MM.1S (cell line): ENCODE results near the gene MINDY3.
"Not testable (repeated sequence)": the region's sequence is repeated elsewhere in the genome, so short reads cannot be mapped to it uniquely, and the experiment has no call there.

Experiments
- DNase-seq: peaks from one replicate; pipeline ENCODE4 v3.0.0-alpha.2; 2015
- H2AFZ ChIP-seq: fragments of 300-600 bp; sonication (generic); 2 replicates; pipeline ENCODE4 v1.6.0; 2016; ENCODE audit warnings: antibody characterized with exemption, low read length
- H3F3A ChIP-seq: fragments of 300-600 bp; sonication (generic); 2 replicates; pipeline ENCODE4 v1.6.1; 2016; ENCODE audit warnings: mild to moderate bottlenecking, antibody characterized with exemption, low read length, moderate library complexity, mixed read lengths; ENCODE audit not compliant: insufficient read depth
- H3K27ac ChIP-seq: fragments of 300-600 bp; sonication (generic); 2 replicates; pipeline ENCODE4 v1.5.1; 2016; ENCODE audit warnings: mild to moderate bottlenecking, low read length
- H3K27me3 ChIP-seq: fragments of 300-600 bp; sonication (generic); replicated peaks from 2 replicates; pipeline ENCODE4 v1.6.0; 2016; ENCODE audit warnings: low read length; ENCODE audit not compliant: insufficient read depth
- H3K36me3 ChIP-seq: fragments of 300-600 bp; sonication (generic); replicated peaks from 2 replicates; pipeline ENCODE4 v1.6.1; 2016; ENCODE audit warnings: mild to moderate bottlenecking, low read length, mixed read lengths; ENCODE audit not compliant: insufficient read depth
- H3K4me1 ChIP-seq: fragments of 300-600 bp; sonication (generic); 2 replicates; pipeline ENCODE4 v1.6.1; 2016; ENCODE audit warnings: low read length, mixed read lengths
- H3K4me2 ChIP-seq: fragments of 300-600 bp; sonication (generic); 2 replicates; pipeline ENCODE4 v1.6.0; 2016; ENCODE audit warnings: low read depth, low read length
- H3K4me3 ChIP-seq: fragments of 300-600 bp; sonication (generic); 2 replicates; pipeline ENCODE4 v1.5.1; 2016; ENCODE audit warnings: low read length, mixed read lengths
- H3K79me2 ChIP-seq: fragments of 300-600 bp; sonication (generic); 2 replicates; pipeline ENCODE4 v1.6.1; 2016; ENCODE audit warnings: mixed run types, low read length, mixed read lengths
- H3K9ac ChIP-seq: fragments of 300-600 bp; sonication (generic); 2 replicates; pipeline ENCODE4 v1.6.1; 2016; ENCODE audit warnings: low read length, mixed read lengths
- H3K9me2 ChIP-seq: fragments of 300-600 bp; sonication (generic); replicated peaks from 2 replicates; pipeline ENCODE4 v1.6.1; 2016; ENCODE audit warnings: mild to moderate bottlenecking, low read length, mixed read lengths; ENCODE audit not compliant: insufficient read depth
- H3K9me3 ChIP-seq: fragments of 300-600 bp; sonication (generic); replicated peaks from 2 replicates; pipeline ENCODE4 v1.6.1; 2016; ENCODE audit warnings: mild to moderate bottlenecking, low read length, mixed read lengths; ENCODE audit not compliant: insufficient read depth
- H4K20me1 ChIP-seq: fragments of 300-600 bp; sonication (generic); 2 replicates; pipeline ENCODE4 v1.6.1; 2016; ENCODE audit warnings: mild to moderate bottlenecking, low read length, moderate library complexity, mixed read lengths; ENCODE audit not compliant: insufficient read depth
- EZH2 ChIP-seq: fragments of 300-600 bp; sonication (generic); optimal IDR thresholded peaks from 2 replicates; pipeline ENCODE3; 2017; ENCODE audit warnings: low read depth, mild to moderate bottlenecking, antibody characterized with exemption, low read length, mixed read lengths
- EZH2phosphoT487 ChIP-seq: fragments of 300-600 bp; sonication (generic); IDR thresholded peaks from 2 replicates; pipeline ENCODE4 v1.6.1; 2018; ENCODE audit warnings: antibody characterized with exemption, low read length
- TF ChIP-seq, protein P1 (sequence below): fragments of 300-600 bp; sonication (generic); IDR thresholded peaks from 2 replicates; pipeline ENCODE4 v1.5.1; 2016; ENCODE audit warnings: antibody characterized with exemption, low read length, mixed read lengths

The MINDY3 gene

DNA sequence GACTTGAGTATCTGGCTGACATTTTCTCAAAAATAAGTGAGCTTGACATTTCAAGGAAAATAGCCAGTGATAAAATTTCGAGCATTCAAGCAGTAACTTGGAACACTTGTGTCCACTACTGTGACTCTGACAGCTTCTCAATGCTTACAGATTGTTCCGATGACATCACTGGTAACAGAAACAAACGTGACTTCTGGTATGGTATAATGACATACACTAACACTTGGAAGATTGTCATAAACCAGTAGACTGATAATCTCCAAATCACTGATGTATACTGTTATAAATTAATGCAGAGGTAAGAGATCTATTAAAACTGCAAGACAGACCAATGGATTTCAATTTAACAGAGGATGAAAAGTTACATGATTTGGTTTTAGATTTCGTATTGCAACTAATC lies 6.5 kb downstream of the MINDY3 start:
- H3K79me2 ChIP-seq = peaks cover 89% of the 10 kb centered on the region
- H3K9me3 ChIP-seq = no peaks in the 10 kb centered on the region
- H2AFZ ChIP-seq = no peak overlapping the region
- no peaks in the 10 kb centered on the region for H3K27me3 ChIP-seq
- DNase-seq = no peak
- H3K4me3 ChIP-seq = no peak overlapping the region
- H3K9me2 ChIP-seq = no peaks in the 10 kb centered on the region
- H3K27ac ChIP-seq = no peak overlapping the region
- TF ChIP-seq EZH2 (no peak), EZH2phosphoT487 (no peak)
- TF ChIP-seq, protein P1, sequence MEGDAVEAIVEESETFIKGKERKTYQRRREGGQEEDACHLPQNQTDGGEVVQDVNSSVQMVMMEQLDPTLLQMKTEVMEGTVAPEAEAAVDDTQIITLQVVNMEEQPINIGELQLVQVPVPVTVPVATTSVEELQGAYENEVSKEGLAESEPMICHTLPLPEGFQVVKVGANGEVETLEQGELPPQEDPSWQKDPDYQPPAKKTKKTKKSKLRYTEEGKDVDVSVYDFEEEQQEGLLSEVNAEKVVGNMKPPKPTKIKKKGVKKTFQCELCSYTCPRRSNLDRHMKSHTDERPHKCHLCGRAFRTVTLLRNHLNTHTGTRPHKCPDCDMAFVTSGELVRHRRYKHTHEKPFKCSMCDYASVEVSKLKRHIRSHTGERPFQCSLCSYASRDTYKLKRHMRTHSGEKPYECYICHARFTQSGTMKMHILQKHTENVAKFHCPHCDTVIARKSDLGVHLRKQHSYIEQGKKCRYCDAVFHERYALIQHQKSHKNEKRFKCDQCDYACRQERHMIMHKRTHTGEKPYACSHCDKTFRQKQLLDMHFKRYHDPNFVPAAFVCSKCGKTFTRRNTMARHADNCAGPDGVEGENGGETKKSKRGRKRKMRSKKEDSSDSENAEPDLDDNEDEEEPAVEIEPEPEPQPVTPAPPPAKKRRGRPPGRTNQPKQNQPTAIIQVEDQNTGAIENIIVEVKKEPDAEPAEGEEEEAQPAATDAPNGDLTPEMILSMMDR = no peak
- H3K36me3 ChIP-seq = no peaks in the 10 kb centered on the region
- H4K20me1 ChIP-seq = no peaks in the 10 kb centered on the region
- no peak overlapping the region for H3K9ac ChIP-seq
- peaks cover 11% of the 10 kb centered on the region for H3K4me1 ChIP-seq
- no peak overlapping the region for H3K4me2 ChIP-seq
- H3F3A ChIP-seq = no peaks in the 10 kb centered on the region

DNA sequence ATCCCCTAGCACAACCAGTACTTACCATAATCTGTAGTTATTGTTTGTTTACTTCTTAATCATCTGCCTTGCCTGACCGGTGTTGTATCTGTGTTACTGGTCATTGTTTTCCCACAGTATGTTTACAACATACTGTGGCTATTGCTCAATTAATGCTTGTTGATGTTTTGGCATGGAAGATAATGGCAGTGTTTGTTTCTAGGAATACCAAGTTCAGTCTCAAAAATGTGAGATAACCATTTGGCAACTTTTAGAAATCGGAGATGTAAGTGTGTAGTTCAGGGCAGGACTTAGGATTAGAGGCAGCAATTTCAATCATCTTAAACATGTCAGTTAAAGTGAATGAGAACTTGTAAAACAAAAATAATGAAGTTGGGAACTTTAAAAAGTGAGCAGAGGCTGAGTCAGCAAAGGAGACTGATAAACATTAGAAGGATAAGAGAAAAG lies 8.2 kb downstream of the MINDY3 start:
- no peak for DNase-seq
- no peak overlapping the region for H2AFZ ChIP-seq
- H3K27ac ChIP-seq = no peak overlapping the region
- H3K9ac ChIP-seq = no peak overlapping the region
- no peaks in the 10 kb centered on the region for H3K36me3 ChIP-seq
- H3K79me2 ChIP-seq = peaks cover 85% of the 10 kb centered on the region
- no peak overlapping the region for H3K4me3 ChIP-seq
- no peaks in the 10 kb centered on the region for H4K20me1 ChIP-seq
- no peaks in the 10 kb centered on the region for H3K9me2 ChIP-seq
- TF ChIP-seq EZH2phosphoT487 = no peak
- no peak for TF ChIP-seq EZH2
- TF ChIP-seq, protein P1 = no peak
- H3K9me3 ChIP-seq = no peaks in the 10 kb centered on the region
- H3K4me2 ChIP-seq = no peak overlapping the region
- H3K4me1 ChIP-seq = no peaks in the 10 kb centered on the region
- no peaks in the 10 kb centered on the region for H3K27me3 ChIP-seq
- H3F3A ChIP-seq = no peaks in the 10 kb centered on the region

DNA sequence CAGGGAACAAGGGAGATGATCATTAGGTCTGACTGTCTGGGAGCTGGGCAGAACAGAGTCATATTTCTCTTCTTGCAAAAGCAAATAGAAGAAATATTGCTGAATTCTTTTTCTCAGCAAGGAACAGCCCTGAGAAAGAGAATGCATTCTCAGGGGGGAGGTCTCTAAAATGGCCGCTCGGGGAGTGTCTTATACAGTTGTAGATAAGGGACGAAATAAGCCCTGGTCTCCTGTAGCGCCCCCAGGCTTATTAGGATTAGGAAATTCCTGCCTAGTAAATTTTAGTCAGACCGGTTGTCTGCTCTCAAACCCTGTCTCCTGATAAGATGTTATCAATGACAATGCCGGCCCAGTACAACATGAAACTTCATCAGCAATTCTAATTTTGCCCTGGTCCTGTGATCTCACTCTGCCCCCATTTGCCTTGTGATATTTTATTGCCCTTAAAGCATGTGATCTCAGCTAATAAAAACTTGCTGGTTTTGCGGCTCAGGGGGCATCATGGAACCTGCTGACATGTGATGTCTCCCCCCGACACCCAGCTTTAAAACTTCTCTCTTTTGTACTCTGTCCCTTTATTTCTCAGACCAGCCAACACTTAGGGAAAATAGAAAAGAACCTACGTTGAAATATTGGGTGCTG lies 9.8 kb downstream of the MINDY3 start:
- not testable (repeated sequence) for H3K27ac ChIP-seq, H3F3A ChIP-seq, DNase-seq, H3K9ac ChIP-seq, H3K36me3 ChIP-seq, H3K9me2 ChIP-seq, H3K4me3 ChIP-seq, H3K4me1 ChIP-seq, H4K20me1 ChIP-seq, H3K4me2 ChIP-seq, H2AFZ ChIP-seq, H3K27me3 ChIP-seq, H3K9me3 ChIP-seq
- H3K79me2 ChIP-seq = peaks cover 80% of the 10 kb centered on the region

DNA sequence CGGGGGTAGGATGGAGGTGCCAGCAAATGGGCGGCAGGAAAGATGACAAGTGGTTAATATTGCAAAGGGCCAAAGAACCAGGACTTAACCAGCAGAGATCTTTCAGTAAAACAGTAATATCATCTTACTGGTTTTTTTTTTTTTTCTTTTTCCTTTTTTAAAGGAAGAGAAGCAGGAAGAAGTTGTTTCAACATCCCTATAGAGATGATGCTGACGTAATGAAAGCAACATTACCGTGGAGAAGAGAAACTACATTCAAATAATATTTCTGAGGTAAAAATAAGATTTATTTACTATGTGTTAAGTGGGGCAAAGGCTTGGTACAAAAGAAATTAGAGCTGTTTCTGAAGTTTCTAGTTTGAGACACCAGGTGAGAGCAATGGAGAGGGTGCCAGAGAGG lies 11.0 kb downstream of the MINDY3 start:
- H3K4me3 ChIP-seq = no peak overlapping the region
- H2AFZ ChIP-seq = no peak overlapping the region
- no peak overlapping the region for H3K9ac ChIP-seq
- TF ChIP-seq EZH2phosphoT487 = no peak
- TF ChIP-seq, protein P1 = no peak
- no peak for TF ChIP-seq EZH2
- H3K79me2 ChIP-seq = peaks cover 73% of the 10 kb centered on the region
- H3K4me1 ChIP-seq = no peaks in the 10 kb centered on the region
- H4K20me1 ChIP-seq = no peaks in the 10 kb centered on the region
- no peaks in the 10 kb centered on the region for H3K9me3 ChIP-seq
- H3K4me2 ChIP-seq = no peak overlapping the region
- no peaks in the 10 kb centered on the region for H3K27me3 ChIP-seq
- no peaks in the 10 kb centered on the region for H3K9me2 ChIP-seq
- no peaks in the 10 kb centered on the region; the same call in 1 of the 2 replicates for H3K36me3 ChIP-seq
- DNase-seq = no peak
- no peak overlapping the region for H3K27ac ChIP-seq
- no peaks in the 10 kb centered on the region for H3F3A ChIP-seq
